Loucy (cell line): ENCODE measurements around the gene RNF41.
A peak's percentile ranks its signal among the peaks of the same experiment; 100 is the strongest.

Experiments used
- H2AFZ ChIP-seq: fragments of 200-600 bp; sonication (generic); 2 replicates; pipeline ENCODE4 v1.6.0; 2016; ENCODE audit warnings: antibody characterized with exemption, mild to moderate bottlenecking, low read length, moderate library complexity
- H3F3A ChIP-seq: fragments of 200-600 bp; 2 replicates; pipeline ENCODE4 v1.6.0; 2016; ENCODE audit warnings: antibody characterized with exemption, low read depth, mild to moderate bottlenecking
- H3K27me3 ChIP-seq: fragments of 200-600 bp; sonication (generic); 2 replicates; pipeline ENCODE4 v1.6.1; 2014; ENCODE audit warnings: low read length, mild to moderate bottlenecking; ENCODE audit not compliant: insufficient read depth, poor library complexity, severe bottlenecking
- H3K36me3 ChIP-seq: fragments of 200-600 bp; sonication (generic); 2 replicates; pipeline ENCODE4 v1.6.1; 2016; ENCODE audit warnings: low read length; ENCODE audit not compliant: insufficient read depth
- H3K4me1 ChIP-seq: fragments of 200-600 bp; sonication (generic); 2 replicates; pipeline ENCODE4 v1.5.1; 2014; ENCODE audit warnings: low read length, mild to moderate bottlenecking; ENCODE audit not compliant: insufficient read depth, poor library complexity, severe bottlenecking
- H3K4me2 ChIP-seq: fragments of 200-600 bp; sonication (generic); 2 replicates; pipeline ENCODE4 v1.6.0; 2014; ENCODE audit warnings: antibody characterized with exemption, low read length, low read depth, mild to moderate bottlenecking; ENCODE audit not compliant: poor library complexity, severe bottlenecking
- H3K4me3 ChIP-seq: fragments of 200-600 bp; sonication (generic); 2 replicates; pipeline ENCODE4 v1.5.1; 2014; ENCODE audit warnings: low read length, mild to moderate bottlenecking, mixed read lengths; ENCODE audit not compliant: poor library complexity, severe bottlenecking
- H3K79me2 ChIP-seq: fragments of 200-600 bp; sonication (generic); 2 replicates; pipeline ENCODE4 v1.6.1; 2014; ENCODE audit warnings: low read length; ENCODE audit not compliant: insufficient read depth
- H3K9ac ChIP-seq: fragments of 200-600 bp; sonication (generic); 2 replicates; pipeline ENCODE4 v1.6.0; 2014; ENCODE audit warnings: mild to moderate bottlenecking, low read depth, low read length, moderate library complexity; ENCODE audit not compliant: poor library complexity, severe bottlenecking
- H3K9me2 ChIP-seq: fragments of 200-600 bp; sonication (generic); replicated peaks from 2 replicates; pipeline ENCODE4 v1.6.1; 2016; ENCODE audit warnings: low read depth, low read length, mixed read lengths
- H3K9me3 ChIP-seq: fragments of 200-600 bp; sonication (generic); 2 replicates; pipeline ENCODE4 v1.6.1; 2014; ENCODE audit warnings: mild to moderate bottlenecking, antibody characterized with exemption, low read length, low read depth; ENCODE audit not compliant: insufficient read depth
- H4K20me1 ChIP-seq: fragments of 200-600 bp; sonication (generic); 2 replicates; pipeline ENCODE4 v1.6.0; 2014; ENCODE audit warnings: antibody characterized with exemption, low read length, mild to moderate bottlenecking; ENCODE audit not compliant: insufficient read depth, poor library complexity, severe bottlenecking
- CTCF ChIP-seq: fragments of 200-600 bp; sonication (generic); conservative IDR thresholded peaks from 2 replicates; pipeline ENCODE4 v1.5.1; 2014; ENCODE audit warnings: mild to moderate bottlenecking, antibody characterized with exemption, low read length
- EZH2phosphoT487 ChIP-seq: fragments of 200-600 bp; IDR thresholded peaks from 2 replicates; pipeline ENCODE4 v1.6.1; 2018; ENCODE audit warnings: antibody characterized with exemption, mild to moderate bottlenecking, moderate library complexity, borderline replicate concordance

Gene RNF41

DNA sequence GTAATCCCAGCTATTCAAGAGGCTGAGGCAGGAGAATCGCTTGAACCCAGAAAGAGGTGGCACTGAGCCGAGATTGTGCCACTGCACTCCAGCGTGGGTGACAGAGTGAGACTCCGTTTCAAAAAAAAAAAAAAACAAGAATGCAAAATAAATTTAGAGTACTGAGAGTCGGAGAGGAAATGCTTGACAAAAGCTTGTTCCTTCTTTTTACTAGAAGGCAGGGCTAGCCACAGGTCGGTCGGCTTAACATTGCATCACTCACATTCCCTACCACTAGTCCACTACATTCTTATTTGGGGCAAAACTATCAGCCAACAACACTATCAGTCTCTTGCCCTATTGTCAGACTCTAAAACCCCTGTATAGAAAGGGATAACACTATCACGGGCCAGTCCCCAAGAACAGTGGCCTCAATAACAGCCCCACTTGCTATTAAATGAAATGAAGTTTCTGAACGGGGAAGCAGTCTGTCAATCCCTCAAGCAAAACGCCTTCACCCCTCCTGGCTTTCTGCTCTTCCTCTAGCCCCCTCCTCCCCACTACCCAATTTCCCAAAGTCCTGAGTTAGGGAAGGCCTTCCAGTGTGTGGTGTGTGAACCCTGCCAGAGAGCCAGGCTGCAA lies 1.0 kb downstream of the RNF41 start:
- Histone ChIP-seq H3K4me3 (peak overlapping the region; percentile 90), H3K9me3 (no peaks in the 10 kb centered on the region), H3K27me3 (no peaks in the 10 kb centered on the region), H3K9me2 (no peaks in the 10 kb centered on the region), H2AFZ (no peak overlapping the region), H3K36me3 (no peaks in the 10 kb centered on the region), H3F3A (no peaks in the 10 kb centered on the region), H3K4me1 (peaks cover 28% of the 10 kb centered on the region), H3K79me2 (peaks cover 25% of the 10 kb centered on the region), H4K20me1 (peaks cover 6% of the 10 kb centered on the region), H3K9ac (peak overlapping the region; percentile 89), H3K4me2 (peak overlapping the region; percentile 98)
- TF ChIP-seq EZH2phosphoT487 (no peak), CTCF (no peak)

- no peak overlapping the region for H3K4me2 ChIP-seq
These were observed 1.9 kb downstream of the RNF41 start for GRCh38 chr12:56219840-56220239.

GRCh38 chr12:56216461-56216860 lies 5.3 kb downstream of the RNF41 start:
- peaks cover 6% of the 10 kb centered on the region for H4K20me1 ChIP-seq
- peaks cover 22% of the 10 kb centered on the region; the same call in 1 of the 2 replicates for H3K36me3 ChIP-seq
- TF ChIP-seq CTCF = no peak
- no peak for TF ChIP-seq EZH2phosphoT487
- peaks cover 8% of the 10 kb centered on the region for H3K4me1 ChIP-seq
- H2AFZ ChIP-seq = no peak overlapping the region
- no peak overlapping the region for H3K4me2 ChIP-seq
- H3F3A ChIP-seq = no peaks in the 10 kb centered on the region
- H3K27me3 ChIP-seq = no peaks in the 10 kb centered on the region
- no peaks in the 10 kb centered on the region for H3K9me3 ChIP-seq
- H3K9ac ChIP-seq = no peak overlapping the region
- no peak overlapping the region for H3K4me3 ChIP-seq
- H3K79me2 ChIP-seq = peaks cover 17% of the 10 kb centered on the region
- H3K9me2 ChIP-seq = no peaks in the 10 kb centered on the region

More at GRCh38 chr12:56219840-56220239, 1.9 kb downstream of the RNF41 start:
- no peaks in the 10 kb centered on the region for H3K9me2 ChIP-seq
- no peak for TF ChIP-seq CTCF
- TF ChIP-seq EZH2phosphoT487 = no peak
- no peak overlapping the region for H3K9ac ChIP-seq
- H2AFZ ChIP-seq = no peak overlapping the region
- peaks cover 6% of the 10 kb centered on the region for H4K20me1 ChIP-seq
- no peaks in the 10 kb centered on the region for H3K9me3 ChIP-seq
- H3F3A ChIP-seq = no peaks in the 10 kb centered on the region
- H3K4me3 ChIP-seq = no peak overlapping the region
- H3K36me3 ChIP-seq = no peaks in the 10 kb centered on the region; the same call in 1 of the 2 replicates
- H3K27me3 ChIP-seq = no peaks in the 10 kb centered on the region
- peaks cover 22% of the 10 kb centered on the region for H3K4me1 ChIP-seq
- H3K79me2 ChIP-seq = peaks cover 25% of the 10 kb centered on the region
